SK-N-MC (cell line): ENCODE results near the gene GJC2.

ENCODE experiments used
- EZH2 ChIP-seq: fragments of 200-600 bp; sonication (generic); IDR thresholded peaks from one replicate; pipeline ENCODE4 v1.6.1; 2017; ENCODE audit warnings: antibody characterized with exemption
- FOXP2 ChIP-seq: optimal IDR thresholded peaks from 2 replicates; pipeline ENCODE3; 2011; ENCODE audit warnings: mild to moderate bottlenecking, moderate library complexity; ENCODE audit not compliant: insufficient read depth; ENCODE audit errors: extremely low read length, control extremely low read depth
- POLR2AphosphoS5 ChIP-seq: IDR thresholded peaks from 2 replicates; pipeline ENCODE4 v1.6.1; 2012; ENCODE audit warnings: mild to moderate bottlenecking, low read depth, low read length, borderline replicate concordance

DNA sequence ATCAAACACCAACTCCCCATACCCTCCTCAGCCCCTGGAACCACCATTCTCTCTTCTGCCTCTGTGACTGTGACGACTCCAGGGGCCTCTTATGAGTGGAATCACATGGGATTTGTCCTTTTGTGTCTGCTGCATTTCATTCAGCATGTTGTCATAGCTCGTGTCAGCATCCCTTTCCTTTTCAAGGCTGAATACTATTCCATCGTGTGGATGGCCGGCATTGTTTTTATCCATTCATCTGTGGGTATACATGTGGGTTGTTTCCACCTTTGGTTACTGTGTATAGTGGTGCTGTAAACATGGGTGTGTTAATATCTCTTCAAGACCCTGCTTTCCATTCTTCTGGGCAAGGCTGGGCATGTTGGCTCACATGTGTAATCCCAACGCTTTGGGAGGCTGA, 41.0 kb downstream of the GJC2 start:
- TF ChIP-seq POLR2AphosphoS5 (no peak), EZH2 (no peak), FOXP2 (no peak)
